SK-N-SH treated with all-trans-retinoic acid at 6 μM for 48 hours (cell line): ENCODE measurements around the gene AFG3L2.

Experiments
- OSR1 ChIP-seq: fragments of 250-450 bp; sonication (Bioruptor Pico); IDR thresholded peaks from 2 replicates; pipeline ENCODE4 v1.8.0; 2022; ENCODE audit warnings: moderate library complexity, mild to moderate bottlenecking, inconsistent platforms
- PATZ1 ChIP-seq: fragments of 250-450 bp; sonication (Bioruptor Pico); IDR thresholded peaks from 2 replicates; pipeline ENCODE4 v1.8.0; 2020; ENCODE audit warnings: mild to moderate bottlenecking, moderate library complexity, borderline replicate concordance
- TSHZ2 ChIP-seq: fragments of 250-450 bp; sonication (Bioruptor Pico); IDR thresholded peaks from 2 replicates; pipeline ENCODE4 v1.5.0; 2020; ENCODE audit warnings: mild to moderate bottlenecking, moderate library complexity

- TF ChIP-seq PATZ1 (CRISPR knock-in tag) (no peak), OSR1 (CRISPR knock-in tag) (no peak), TSHZ2 (CRISPR knock-in tag) (no peak)
These were observed 30.8 kb downstream of the AFG3L2 start for GRCh38 chr18:12346240-12346565.
